SKM-1 treated with dmso at 0.1 percent for 144 hours (cell line): ENCODE measurements around the gene IKZF2.

Experiments
- DNase-seq: peaks from one replicate; lab custom pipeline; 2025; ENCODE audit not compliant: unreplicated experiment; lab: John Stamatoyannopoulos, UW

Gene IKZF2

GRCh38 chr2:213101692-213102460 lies 49.5 kb downstream of the IKZF2 start:
- DNase-seq, result no peak

- DNase-seq, result no peak
These were observed 50.3 kb downstream of the IKZF2 start for GRCh38 chr2:213101109-213101508.

- DNase-seq, result no peak
These were observed 52.8 kb downstream of the IKZF2 start for GRCh38 chr2:213098612-213099011.

GRCh38 chr2:213091765-213092164 lies 59.6 kb downstream of the IKZF2 start:
- DNase-seq, result no peak

GRCh38 chr2:213090772-213091171 lies 60.6 kb downstream of the IKZF2 start:
- no peak for DNase-seq

- DNase-seq, result no peak
These were observed 62.0 kb downstream of the IKZF2 start for GRCh38 chr2:213089438-213089837.

- no peak for DNase-seq
These were observed 64.4 kb downstream of the IKZF2 start for GRCh38 chr2:213087040-213087439.

GRCh38 chr2:213086571-213086970 lies 64.8 kb downstream of the IKZF2 start:
- no peak for DNase-seq

- no peak for DNase-seq
These were observed 65.4 kb downstream of the IKZF2 start for GRCh38 chr2:213086050-213086449.

- no peak for DNase-seq
These were observed 65.9 kb downstream of the IKZF2 start for GRCh38 chr2:213085538-213085937.

- DNase-seq, result no peak
These were observed 67.2 kb downstream of the IKZF2 start for GRCh38 chr2:213084261-213084660.

GRCh38 chr2:213080969-213081617 lies 70.3 kb downstream of the IKZF2 start:
- DNase-seq, result no peak

- DNase-seq, result no peak
These were observed 71.7 kb downstream of the IKZF2 start for GRCh38 chr2:213079756-213080155.

- DNase-seq, result no peak
These were observed 72.7 kb downstream of the IKZF2 start for GRCh38 chr2:213078686-213079085.

- no peak for DNase-seq
These were observed 81.9 kb downstream of the IKZF2 start for GRCh38 chr2:213069531-213069930.

GRCh38 chr2:213068676-213069359 lies 82.6 kb downstream of the IKZF2 start:
- DNase-seq, result no peak

GRCh38 chr2:213067888-213068287 lies 83.5 kb downstream of the IKZF2 start:
- no peak for DNase-seq

GRCh38 chr2:213066443-213066743 lies 85.0 kb downstream of the IKZF2 start:
- DNase-seq, result no peak

- DNase-seq, result no peak
These were observed 85.6 kb downstream of the IKZF2 start for GRCh38 chr2:213065583-213066442.

GRCh38 chr2:213064099-213064498 lies 87.3 kb downstream of the IKZF2 start:
- no peak for DNase-seq

- no peak for DNase-seq
These were observed 93.4 kb downstream of the IKZF2 start for GRCh38 chr2:213057977-213058376.
